HG03060 (cell line): Measurements from ENCODE around the gene ARAF.

Experiments
- ATAC-seq: cut with Tn5 transposase; IDR thresholded peaks from one replicate; pipeline ENCODE4 v1.9.1; 2021; ENCODE audit warnings: low read depth, moderate number of reproducible peaks; ENCODE audit not compliant: unreplicated experiment

The ARAF gene

GRCh38 chrX:47563801-47564315 is 2.9 kb downstream of the ARAF start:
- no peak for ATAC-seq

DNA sequence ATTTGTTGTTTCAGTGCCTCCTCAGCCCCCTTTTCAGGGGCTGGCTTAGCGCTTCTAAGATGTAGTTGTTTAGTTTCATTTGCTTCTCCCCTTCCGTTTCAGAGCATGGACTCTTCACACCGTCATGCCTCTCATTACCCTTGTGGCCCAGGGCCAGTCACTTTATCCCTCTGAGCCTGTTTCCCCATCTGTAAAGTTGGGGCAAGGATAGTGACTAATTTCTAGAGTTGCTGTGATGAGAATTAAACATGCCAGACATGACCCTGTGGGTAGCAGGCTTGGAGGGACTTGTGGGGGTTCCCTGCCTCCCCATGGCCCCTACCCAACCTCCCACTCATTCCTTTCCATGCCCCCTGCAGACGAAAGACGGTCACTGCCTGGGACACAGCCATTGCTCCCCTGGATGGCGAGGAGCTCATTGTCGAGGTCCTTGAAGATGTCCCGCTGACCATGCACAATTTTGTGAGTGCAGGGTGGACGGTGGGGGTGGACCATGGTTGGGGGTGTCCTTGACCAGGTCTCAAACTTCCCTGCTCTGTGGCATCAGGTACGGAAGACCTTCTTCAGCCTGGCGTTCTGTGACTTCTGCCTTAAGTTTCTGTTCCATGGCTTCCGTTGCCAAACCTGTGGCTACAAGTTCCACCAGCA is 3.6 kb downstream of the ARAF start:
- no peak for ATAC-seq

DNA sequence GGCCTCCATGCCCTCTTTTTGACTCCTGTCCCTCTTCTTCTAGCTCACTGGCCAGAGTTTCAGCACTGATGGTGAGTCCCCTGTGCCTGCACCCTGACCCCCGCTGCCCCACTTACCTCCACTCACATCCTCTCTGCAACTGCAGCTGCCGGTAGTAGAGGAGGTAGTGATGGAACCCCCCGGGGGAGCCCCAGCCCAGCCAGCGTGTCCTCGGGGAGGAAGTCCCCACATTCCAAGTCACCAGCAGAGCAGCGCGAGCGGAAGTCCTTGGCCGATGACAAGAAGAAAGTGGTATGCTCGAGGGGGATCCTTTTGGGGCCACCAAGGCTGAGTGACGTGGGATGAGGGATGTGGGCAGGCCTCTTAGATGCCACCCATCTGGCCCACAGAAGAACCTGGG is 5.8 kb downstream of the ARAF start:
- ATAC-seq: no peak

- no peak for ATAC-seq
Observed at GRCh38 chrX:47568656-47569295, 7.8 kb downstream of the ARAF start.

DNA sequence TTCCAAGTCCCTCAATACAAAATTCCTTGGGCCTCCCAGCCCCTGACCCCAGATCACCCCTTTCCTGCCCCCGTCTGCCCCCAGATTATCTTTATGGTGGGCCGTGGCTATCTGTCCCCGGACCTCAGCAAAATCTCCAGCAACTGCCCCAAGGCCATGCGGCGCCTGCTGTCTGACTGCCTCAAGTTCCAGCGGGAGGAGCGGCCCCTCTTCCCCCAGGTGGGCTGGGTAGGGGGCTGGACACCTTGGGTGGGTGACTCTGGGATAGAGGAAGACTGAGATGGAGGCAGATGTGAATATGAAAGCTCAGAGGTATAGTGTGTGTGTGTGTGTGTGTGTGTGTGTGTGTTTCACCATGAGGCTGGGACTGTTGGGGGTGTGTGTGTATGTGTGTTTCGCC is 9.8 kb downstream of the ARAF start:
- no peak for ATAC-seq

- no peak for ATAC-seq
Observed at GRCh38 chrX:47571215-47571614, 10.2 kb downstream of the ARAF start.

DNA sequence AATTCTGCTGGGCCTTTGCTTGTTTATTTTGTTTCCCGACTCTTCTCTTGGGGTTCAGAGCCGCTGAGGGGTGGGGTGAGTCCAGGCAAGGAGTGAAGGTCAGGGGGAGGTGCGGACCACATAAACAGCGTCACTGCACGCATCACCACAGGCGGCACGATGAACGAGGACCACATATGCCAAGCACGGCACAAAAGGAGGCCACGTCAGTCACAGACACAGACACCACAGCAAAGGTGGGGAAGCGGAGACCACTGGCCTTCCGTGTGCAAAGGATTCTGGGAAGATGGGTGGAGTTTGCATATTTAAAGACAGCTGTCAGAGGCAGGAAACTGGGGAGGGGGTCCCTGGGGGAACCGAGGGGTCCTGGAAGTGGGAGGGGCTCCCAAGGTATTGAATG is 10.9 kb downstream of the ARAF start:
- ATAC-seq: no peak

GRCh38 chrX:47572773-47573340 is 11.9 kb downstream of the ARAF start:
- no peak for ATAC-seq

DNA sequence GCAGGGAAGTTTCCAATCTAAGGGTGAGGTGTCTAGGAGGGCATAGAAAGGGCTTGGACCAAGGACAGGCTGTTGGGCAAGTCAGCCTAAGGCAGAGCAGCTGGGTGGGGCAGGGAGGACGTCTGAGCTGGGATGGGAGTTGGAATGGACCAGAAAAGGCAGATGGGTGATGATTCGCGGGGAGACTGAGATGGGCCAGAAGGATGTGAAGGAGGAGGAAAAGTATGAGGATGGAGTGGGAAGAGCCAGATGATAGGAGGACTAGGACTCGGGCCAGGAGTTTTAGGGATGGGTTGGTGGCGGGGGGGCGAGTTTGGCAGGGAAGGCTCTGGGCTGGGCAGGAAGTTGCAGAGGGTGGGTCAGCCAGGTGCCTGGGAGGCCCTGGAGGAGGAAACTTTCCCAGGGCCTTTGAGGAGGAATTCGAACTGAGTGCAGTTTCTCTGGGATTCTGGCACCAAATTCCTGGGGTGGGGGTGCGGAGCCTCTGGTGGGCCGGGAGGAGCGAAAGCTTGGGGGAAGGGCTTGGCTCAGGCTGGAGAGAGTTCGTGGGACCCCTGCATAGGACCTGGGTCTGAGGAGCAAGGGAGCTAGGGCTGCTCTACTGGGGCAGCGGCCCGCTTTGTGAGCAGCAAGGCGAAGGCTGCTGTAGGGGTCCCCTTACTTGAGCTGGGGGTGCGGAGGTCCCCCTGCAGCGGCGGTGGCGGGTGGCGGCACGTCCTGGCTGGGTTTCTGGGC is 12.5 kb downstream of the ARAF start:
- ATAC-seq: no peak

DNA sequence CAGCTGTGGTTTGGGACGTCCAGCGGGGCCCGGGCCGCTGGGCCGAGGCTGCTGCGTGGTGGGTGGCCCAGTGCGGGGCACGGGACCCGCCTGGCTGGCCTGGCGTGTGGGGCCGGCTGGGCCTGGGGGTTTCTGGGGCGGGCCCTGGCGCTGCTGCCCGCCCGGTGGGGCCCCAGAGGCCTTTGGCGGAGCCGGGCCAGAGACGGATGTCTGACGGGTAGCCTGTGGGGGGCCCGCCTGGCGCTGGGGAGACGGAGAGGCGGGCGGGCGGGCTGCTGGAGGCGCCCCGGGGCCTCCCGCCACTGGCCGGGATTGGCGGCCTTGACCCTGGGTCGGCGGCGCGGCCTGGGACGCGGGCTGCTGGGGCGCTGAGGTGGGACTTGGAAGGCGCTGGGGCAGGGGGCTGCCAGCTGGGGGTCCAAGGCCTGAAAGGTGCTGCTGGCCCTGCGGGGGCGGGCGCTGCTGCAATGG is 13.1 kb downstream of the ARAF start:
- no peak for ATAC-seq

DNA sequence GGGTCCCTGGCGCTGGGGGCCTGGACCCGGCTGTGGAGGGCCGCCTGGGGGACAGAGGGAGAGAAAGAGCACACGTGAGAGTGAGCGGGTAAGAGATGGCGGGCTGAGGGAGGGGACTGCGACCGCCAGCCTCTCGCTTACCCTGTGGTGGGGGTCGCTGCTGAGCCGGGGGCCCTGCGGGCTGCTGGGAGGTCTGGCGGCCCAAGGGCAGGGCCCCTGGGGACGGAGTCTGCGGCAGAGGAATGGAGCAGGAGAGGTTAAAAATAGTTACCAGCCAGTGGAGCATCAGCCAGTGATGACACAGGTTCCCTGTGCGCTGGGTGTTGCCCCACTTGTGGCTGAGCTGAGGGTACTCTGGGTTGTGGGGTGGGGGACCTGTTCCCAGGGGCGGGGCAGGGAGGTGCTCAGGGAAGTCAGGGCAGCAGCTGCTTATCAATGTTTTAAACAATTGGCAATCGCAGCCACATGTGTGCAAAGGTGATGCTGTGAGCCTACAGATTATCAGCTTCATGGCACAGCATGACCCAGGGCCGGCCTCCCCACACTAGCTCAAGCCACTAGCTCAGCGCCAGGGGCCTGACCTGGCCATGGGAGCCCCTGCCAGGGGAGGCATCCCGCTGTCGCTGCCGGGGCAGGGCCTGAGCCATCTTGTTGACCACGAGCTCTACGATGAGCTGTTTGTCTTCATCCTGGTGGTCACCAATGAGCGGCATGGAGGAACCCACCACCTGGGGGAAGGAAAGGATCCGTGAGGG is 13.7 kb downstream of the ARAF start:
- ATAC-seq: no peak

DNA sequence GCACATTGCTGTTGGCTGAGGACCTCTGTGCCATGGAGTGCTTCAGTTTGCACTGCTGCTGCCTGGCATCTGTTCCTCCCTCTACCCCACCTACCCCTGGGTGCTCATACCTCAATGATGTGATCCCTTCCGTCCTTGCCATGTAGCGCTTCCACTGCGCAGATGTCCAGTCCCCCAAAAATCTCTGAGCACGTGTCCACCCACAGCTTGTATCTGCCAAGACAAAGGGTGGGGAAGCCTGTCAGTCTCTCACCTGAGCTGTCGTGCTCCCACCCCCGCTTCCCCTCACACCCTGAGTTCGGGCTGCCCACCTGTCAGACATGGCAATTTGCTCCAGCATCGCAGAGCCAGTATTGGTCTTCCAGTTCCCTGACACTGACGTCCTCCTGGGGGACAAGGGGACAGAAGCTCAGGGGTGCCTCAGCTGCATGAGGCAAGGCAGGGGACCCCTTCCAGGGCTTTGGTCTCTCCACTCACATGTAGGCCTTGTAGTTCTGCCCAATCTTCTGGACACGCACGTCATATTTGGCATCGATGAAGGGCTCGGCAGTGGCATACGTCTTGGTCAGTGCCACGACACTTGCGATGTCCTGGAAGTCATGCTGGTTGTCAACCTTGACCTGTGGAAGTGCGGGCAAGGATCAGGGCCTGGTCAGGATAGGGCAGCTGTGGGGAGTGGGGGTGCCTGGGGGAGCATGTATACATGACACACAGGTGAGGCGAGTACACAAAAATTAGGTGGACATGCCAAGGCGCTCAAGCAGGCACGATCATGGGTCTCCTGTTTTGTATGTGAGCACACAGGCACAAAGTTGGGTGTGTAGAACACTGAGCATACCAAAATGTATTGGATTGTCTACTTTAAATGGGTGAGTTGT is 15.3 kb downstream of the ARAF start:
- ATAC-seq: no peak

- no peak for ATAC-seq
Observed at GRCh38 chrX:47577424-47577823, 16.4 kb downstream of the ARAF start.

DNA sequence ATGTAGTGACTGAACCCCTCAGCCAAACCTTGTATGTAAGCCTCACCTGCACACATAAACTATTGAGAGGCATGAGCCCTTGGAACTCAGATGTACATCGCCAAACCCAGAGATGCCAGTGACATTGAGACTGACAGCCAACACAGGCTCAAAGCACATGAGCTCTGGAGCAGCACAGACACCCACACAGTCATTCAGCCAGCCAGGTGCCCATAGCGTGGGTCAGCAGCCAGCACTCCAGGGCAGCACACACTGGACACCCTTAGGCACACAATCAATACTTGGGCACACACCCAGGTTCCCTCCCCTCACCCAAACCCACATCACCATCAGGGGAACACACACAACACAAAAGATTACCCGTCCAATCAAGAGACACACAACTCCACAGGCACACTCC is 16.9 kb downstream of the ARAF start:
- ATAC-seq: no peak

DNA sequence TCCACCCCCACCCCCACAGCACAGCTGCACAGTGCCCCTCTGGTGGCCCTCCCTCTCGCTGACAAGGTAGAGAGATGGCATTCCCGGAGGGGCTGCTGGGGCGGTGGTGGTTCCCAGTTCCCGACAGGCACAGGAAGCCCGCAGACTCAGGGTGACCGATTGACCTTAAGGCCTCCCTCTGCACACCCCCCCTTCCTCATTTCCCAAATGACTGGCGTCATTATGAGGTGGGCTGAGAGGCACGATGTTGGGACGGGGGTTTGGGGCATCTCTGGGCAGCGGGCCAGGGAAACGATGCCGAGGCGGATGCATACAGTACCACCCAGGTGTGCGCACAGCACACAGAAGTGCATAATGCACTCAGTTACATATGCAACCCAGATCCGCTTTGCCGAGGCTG is 17.7 kb downstream of the ARAF start:
- ATAC-seq: no peak

GRCh38 chrX:47579537-47579936 is 18.5 kb downstream of the ARAF start:
- no peak for ATAC-seq

DNA sequence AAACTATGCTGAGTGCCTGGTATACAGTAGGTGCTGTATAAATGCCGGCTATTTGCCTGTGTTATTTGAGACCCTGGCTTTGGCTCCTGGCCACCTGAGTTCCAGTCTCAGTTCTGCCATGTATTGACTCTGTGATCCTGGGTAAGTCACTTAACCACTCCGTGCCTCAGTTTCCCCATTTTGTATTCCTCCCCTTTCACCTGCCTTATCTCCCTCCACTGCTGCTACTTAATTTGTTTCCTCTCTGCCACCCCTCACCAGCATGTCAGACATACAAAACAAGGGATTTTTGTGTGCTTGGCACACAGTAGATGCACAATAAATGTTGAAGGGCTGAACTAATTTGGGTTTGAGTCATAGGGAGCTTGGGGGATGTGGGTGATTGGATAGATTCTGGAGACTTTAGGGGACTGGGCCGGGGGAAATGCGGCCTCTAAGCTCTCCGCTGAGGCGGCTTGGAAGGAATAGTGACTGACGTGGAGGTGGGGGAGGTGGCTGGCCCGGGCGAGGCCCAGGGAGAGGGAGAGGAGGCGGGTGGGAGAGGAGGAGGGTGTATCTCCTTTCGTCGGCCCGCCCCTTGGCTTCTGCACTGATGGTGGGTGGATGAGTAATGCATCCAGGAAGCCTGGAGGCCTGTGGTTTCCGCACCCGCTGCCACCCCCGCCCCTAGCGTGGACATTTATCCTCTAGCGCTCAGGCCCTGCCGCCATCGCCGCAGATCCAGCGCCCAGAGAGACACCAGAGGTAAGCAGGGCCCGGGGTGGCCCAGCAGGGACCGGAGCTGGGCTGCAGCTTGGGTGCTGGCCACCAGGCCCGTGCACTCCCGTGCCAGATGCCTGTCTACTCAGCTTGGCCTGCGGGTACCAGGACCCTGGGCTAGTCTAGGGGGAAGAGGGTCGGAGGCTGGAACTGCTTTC is 21.0 kb downstream of the ARAF start, which contains the start of gene TIMP1:
Gene TIMP1 (plus strand): TSS at position 706 of the 917 bp plus-strand sequence. CDS start 980 bp downstream, outside the sequence.
- ATAC-seq: peak; percentile 78

- ATAC-seq: no peak
Observed at GRCh38 chrX:47583240-47583861, 22.3 kb downstream of the ARAF start.
